Ishikawa (cell line): ENCODE data around the gene HSD17B14.
A peak's percentile ranks its signal among the peaks of the same experiment; 100 is the strongest.

Experiments
- CEBPB ChIP-seq: IDR thresholded peaks from 2 replicates; pipeline ENCODE4 v1.6.1; 2012
- CREB1 ChIP-seq: IDR thresholded peaks from 2 replicates; pipeline ENCODE4 v1.6.1; 2012; ENCODE audit warnings: low read depth
- EGR1 ChIP-seq: IDR thresholded peaks from 2 replicates; pipeline ENCODE4 v1.6.1; 2012
- EP300 ChIP-seq: IDR thresholded peaks from 2 replicates; pipeline ENCODE4 v1.6.1; 2012; ENCODE audit warnings: borderline replicate concordance
- FOXM1 ChIP-seq: IDR thresholded peaks from 2 replicates; pipeline ENCODE4 v1.6.1; 2012; ENCODE audit warnings: low read depth, borderline replicate concordance
- NFIC ChIP-seq: IDR thresholded peaks from 2 replicates; pipeline ENCODE4 v1.6.1; 2012
- RAD21 ChIP-seq: IDR thresholded peaks from 2 replicates; pipeline ENCODE4 v1.6.1; 2012; ENCODE audit warnings: low read depth
- TAF1 ChIP-seq: IDR thresholded peaks from 2 replicates; pipeline ENCODE4 v1.6.1; 2012; ENCODE audit warnings: low read depth, mild to moderate bottlenecking
- TCF12 ChIP-seq: IDR thresholded peaks from 2 replicates; pipeline ENCODE4 v1.6.1; 2012; ENCODE audit warnings: low read depth
- TEAD4 ChIP-seq: IDR thresholded peaks from 2 replicates; pipeline ENCODE4 v1.6.1; 2012
- YY1 ChIP-seq: IDR thresholded peaks from 2 replicates; pipeline ENCODE4 v1.6.1; 2012; ENCODE audit warnings: low read depth
- ZBTB7A ChIP-seq: IDR thresholded peaks from 2 replicates; pipeline ENCODE4 v1.6.1; 2012; ENCODE audit warnings: low read depth
- TF ChIP-seq, protein P1 (sequence below): IDR thresholded peaks from 2 replicates; pipeline ENCODE4 v1.6.1; 2012
- TF ChIP-seq, protein P2 (sequence below): IDR thresholded peaks from 2 replicates; pipeline ENCODE4 v1.6.1; 2012; ENCODE audit warnings: low read depth, mild to moderate bottlenecking
- TF ChIP-seq, protein P3 (sequence below): IDR thresholded peaks from 2 replicates; pipeline ENCODE4 v1.6.1; 2012

The HSD17B14 gene

DNA sequence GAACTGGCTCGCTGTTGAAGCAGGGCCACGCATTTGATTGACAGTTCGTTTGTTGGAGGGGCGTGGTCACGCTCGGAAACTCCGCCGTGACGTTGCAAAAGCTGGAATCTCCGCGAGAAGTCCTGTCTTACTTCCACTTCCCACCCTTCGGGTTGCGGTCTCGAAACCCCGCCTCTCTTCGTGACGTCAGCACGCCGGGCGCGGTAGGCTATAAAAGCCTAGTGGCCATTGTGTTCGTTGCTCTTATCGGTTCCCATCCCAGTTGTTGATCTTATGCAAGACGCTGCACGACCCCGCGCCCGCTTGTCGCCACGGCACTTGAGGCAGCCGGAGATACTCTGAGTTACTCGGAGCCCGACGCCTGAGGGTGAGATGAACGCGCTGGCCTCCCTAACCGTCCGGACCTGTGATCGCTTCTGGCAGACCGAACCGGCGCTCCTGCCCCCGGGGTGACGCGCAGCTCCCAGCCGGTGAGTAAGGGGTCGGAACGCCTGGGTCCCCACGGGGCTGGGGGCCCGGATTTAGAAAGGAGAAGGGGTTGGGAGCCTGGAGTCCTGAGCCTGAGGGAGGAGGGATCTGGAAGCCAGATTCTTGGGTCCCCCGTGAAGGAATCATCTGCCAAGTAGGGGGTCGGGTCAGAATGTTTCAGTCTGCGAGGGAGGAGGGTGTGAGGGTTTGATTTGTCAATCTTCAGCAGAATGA is 36.0 kb upstream of the HSD17B14 start, which contains the start of gene PPP1R15A:
TSS of gene PPP1R15A (plus strand) at position 240 of the 702 bp plus-strand sequence. CDS start 813 bp downstream, outside the sequence.
- TF ChIP-seq TEAD4 (no peak), RAD21 (no peak), TAF1 (peak; percentile 58; the same call in 1 of the 2 replicates), CEBPB (no peak), NFIC (no peak), CREB1 (peak; percentile 76), EP300 (no peak), YY1 (peak; percentile 71; the same call in 1 of the 2 replicates), ZBTB7A (peak; percentile 58; the same call in 1 of the 2 replicates), FOXM1 (no peak), TCF12 (0 out of 2 replicates have a peak, but pooled peaks have one; percentile 19), EGR1 (no peak)
- TF ChIP-seq, protein P1, sequence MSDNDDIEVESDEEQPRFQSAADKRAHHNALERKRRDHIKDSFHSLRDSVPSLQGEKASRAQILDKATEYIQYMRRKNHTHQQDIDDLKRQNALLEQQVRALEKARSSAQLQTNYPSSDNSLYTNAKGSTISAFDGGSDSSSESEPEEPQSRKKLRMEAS: no peak; the same call in none of the 2 replicates
- TF ChIP-seq, protein P2, sequence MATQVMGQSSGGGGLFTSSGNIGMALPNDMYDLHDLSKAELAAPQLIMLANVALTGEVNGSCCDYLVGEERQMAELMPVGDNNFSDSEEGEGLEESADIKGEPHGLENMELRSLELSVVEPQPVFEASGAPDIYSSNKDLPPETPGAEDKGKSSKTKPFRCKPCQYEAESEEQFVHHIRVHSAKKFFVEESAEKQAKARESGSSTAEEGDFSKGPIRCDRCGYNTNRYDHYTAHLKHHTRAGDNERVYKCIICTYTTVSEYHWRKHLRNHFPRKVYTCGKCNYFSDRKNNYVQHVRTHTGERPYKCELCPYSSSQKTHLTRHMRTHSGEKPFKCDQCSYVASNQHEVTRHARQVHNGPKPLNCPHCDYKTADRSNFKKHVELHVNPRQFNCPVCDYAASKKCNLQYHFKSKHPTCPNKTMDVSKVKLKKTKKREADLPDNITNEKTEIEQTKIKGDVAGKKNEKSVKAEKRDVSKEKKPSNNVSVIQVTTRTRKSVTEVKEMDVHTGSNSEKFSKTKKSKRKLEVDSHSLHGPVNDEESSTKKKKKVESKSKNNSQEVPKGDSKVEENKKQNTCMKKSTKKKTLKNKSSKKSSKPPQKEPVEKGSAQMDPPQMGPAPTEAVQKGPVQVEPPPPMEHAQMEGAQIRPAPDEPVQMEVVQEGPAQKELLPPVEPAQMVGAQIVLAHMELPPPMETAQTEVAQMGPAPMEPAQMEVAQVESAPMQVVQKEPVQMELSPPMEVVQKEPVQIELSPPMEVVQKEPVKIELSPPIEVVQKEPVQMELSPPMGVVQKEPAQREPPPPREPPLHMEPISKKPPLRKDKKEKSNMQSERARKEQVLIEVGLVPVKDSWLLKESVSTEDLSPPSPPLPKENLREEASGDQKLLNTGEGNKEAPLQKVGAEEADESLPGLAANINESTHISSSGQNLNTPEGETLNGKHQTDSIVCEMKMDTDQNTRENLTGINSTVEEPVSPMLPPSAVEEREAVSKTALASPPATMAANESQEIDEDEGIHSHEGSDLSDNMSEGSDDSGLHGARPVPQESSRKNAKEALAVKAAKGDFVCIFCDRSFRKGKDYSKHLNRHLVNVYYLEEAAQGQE: no peak
- TF ChIP-seq, protein P3, sequence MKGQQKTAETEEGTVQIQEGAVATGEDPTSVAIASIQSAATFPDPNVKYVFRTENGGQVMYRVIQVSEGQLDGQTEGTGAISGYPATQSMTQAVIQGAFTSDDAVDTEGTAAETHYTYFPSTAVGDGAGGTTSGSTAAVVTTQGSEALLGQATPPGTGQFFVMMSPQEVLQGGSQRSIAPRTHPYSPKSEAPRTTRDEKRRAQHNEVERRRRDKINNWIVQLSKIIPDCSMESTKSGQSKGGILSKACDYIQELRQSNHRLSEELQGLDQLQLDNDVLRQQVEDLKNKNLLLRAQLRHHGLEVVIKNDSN: no peak

DNA sequence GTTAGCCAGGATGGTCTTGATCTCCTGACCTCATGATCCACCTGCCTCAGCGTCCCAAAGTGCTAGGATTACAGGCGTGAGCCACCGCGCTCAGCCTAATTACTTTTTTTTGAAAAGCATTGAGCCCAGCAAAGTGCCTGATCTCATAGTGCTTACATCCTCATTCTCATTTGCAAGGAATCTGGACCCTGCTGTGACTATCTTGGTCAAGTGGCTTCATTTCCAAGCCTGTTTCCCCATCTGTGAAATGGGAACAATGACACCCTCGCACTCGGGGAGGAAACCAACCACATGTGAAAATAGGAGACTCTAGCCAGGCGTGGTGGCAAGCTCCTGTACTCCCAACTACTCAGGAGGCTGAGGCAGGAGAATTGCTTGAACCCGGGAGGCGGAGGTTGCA is 33.8 kb upstream of the HSD17B14 start:
- TF ChIP-seq TAF1: no peak
- TF ChIP-seq FOXM1: no peak
- TF ChIP-seq TCF12: no peak
- no peak for TF ChIP-seq EP300
- no peak for TF ChIP-seq CEBPB
- no peak for TF ChIP-seq CREB1
- TF ChIP-seq, protein P2: no peak
- TF ChIP-seq ZBTB7A: no peak
- no peak for TF ChIP-seq NFIC
- TF ChIP-seq, protein P3: no peak
- TF ChIP-seq EGR1: no peak
- no peak for TF ChIP-seq TEAD4
- TF ChIP-seq, protein P1: no peak
- no peak for TF ChIP-seq RAD21
- TF ChIP-seq YY1: no peak

DNA sequence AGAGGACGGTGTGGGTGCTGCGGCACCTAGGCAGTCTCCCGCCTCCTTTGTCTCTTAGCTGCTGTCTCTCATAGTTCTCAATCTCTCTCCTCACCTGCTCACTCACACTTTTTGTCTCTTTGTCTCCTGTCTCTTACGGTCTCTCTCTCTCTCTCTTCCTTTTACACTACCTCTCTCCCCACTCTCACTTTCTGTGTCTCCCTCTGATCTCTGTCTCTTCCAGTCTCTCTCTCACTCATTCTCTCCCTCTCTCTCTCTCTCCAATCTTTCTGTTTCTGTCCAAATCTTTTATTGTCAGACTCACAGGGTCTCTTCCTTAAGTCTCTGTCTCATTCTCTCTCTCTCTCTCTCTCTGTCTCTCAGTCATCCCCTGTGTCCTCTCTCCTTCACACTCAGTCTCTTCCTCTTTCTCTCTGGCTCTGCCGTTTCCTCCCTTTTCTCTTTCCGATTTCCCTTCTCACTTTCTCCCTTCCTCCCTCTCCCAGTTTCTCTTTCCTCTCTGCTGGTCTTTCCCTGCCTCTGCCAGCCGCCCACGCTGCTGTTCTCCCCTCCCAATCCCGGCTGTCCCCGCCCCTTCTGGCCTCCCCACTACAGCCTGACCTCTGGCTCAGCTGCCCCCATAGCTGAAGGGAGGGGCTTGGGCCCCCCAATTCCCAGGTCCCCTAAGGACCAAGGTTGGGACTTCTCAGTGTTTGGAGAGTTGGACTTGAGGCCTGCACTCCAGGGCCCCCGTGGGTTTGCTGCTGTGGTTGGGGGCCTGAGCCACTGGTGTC is 32.0 kb upstream of the HSD17B14 start, which contains the start of gene PLEKHA4:
TSS of gene PLEKHA4 (minus strand) at position 504 of the 773 bp plus-strand sequence. CDS start 997 bp downstream, outside the sequence.
- TF ChIP-seq EGR1 (peak; percentile 97), NFIC (no peak), ZBTB7A (0 out of 2 replicates have a peak, but pooled peaks have one; percentile 22)

DNA sequence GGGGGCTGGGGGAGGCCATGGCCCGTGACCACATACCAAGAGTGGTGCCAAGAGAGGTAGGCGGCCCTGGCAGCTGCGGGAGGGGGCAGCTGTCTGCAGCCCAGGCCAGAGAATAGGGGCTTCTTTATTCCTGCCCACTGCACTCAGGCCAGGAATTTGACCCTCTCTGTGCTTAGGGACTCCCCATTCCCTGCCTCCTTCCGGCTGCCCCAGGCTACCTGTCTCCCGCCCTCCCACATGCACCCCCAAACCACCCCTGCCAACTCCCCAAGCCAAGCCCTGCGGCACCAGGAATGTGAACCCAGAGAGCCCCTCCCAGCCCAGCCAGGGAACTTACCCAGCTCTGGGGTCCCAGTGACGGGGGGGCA is 31.4 kb upstream of the HSD17B14 start:
- no peak for TF ChIP-seq TEAD4

DNA sequence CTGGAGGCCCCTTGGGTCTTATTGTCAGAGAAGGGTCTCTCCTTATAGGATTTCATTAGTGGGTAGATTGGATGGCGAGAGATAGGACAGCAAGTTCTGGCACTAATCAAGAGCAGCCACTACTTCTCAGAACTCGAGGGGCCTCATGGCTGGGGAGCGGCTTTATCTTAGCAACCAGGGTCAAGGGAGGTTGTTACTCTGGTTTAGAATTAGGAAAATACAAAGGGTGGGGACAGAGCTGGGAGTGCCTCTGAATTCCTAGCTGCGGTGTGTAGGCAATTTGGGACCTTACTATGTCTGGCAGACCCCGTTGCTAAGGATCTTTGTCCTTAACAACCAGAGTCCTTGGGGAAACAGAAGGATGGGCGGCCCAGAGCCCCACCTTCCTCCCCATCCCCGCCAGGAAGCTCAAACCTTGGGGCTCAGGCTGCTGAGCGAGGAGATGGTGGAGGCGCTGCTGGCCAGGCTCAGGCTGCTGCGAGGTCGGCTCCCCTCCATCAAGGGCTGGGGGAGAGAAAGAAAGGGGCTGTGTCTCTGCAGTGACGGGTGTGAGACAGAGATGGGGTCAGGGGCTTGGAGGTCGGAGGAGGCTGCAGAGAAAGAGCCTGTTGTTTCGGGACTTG is 30.9 kb upstream of the HSD17B14 start:
- TF ChIP-seq CREB1 (no peak), EGR1 (no peak), RAD21 (no peak)
- TF ChIP-seq, protein P3: no peak
- TF ChIP-seq, protein P1: no peak
